ENCODE data around the gene ABCC1. TPM values are rescaled to one million over a fixed set of nuclear protein-coding genes. Genes with fewer than 3 reads are reported as not detected.

The ABCC1 gene
- polyA plus RNA-seq, 1 of the 3 experiments (the other 2 are of a cell fraction), result 23.7 TPM

DNA sequence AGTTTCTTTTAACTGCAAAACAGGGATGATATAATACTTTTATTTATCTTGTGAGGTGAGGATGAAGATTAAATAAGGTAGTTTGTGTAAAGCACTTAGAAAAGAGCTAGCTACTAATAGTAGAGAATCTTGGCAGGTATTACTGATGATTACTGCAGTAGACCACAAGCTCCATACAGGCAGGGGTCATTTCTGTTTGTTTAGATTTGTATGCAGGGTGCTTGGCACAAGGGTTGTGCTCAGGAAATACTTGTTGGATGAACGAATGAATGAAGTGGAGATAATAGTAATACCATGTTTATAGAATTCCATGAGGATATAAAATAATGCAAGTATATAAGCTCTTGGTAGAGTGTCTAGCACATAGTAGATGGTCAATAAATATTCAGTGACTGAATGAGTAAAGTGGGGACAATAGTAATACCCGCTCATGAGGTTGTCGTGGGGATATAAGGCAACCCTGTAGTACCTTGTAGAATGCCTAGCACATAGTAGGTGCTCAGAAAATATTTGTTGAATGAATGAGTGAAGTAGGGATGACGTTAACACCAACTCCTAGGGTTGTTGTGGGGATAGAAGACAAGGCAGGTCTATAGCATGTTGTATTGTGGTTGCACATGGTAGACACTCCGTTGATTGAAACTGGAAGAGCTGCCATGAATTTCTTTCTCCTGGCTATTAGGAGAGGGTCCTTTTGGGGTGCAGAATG, 83.0 kb downstream of the ABCC1 start:
- Histone ChIP-seq H2AFZ (ENCODE audit: low read depth) (no peak overlapping the region), H3K27me3 (ENCODE audit: insufficient read depth) (no peaks in the 10 kb centered on the region), H3K4me1 (ENCODE audit: control insufficient read depth in 1 of 2, insufficient read depth in 2 of 2, low read depth in 1 of 2, low read length in 1 of 2) (no peaks in the 10 kb centered on the region), H3F3A (replicated peaks; ENCODE audit: insufficient read depth) (no peaks in the 10 kb centered on the region), H3K4me2 (no peak overlapping the region), H3K79me2 (ENCODE audit: insufficient read depth) (peaks cover 13% of the 10 kb centered on the region; the same call in 1 of the 2 replicates), H3K9me3 (no peaks in the 10 kb centered on the region), H3K4me3 (ENCODE audit: low read depth in 2 of 2, low read length in 1 of 2) (no peak overlapping the region), H3K27ac (ENCODE audit: low read depth in 2 of 2, low read length in 1 of 2) (no peak overlapping the region), H3K9ac (no peak overlapping the region), H3K36me3 (replicated peaks in 1 of 2; ENCODE audit: control insufficient read depth in 1 of 2, insufficient read depth in 2 of 2, low read length in 1 of 2) (peaks cover 16 to 37% of the 10 kb centered on the region in 2 experiments), H4K20me1 (ENCODE audit: insufficient read depth) (no peaks in the 10 kb centered on the region), H3K9me2 (no peaks in the 10 kb centered on the region)
- DNase-seq, result no peak
- TF ChIP-seq NFIC (IDR thresholded peaks at IDR 0.05; ENCODE audit: borderline replicate concordance), result no peak
- no peak for TF ChIP-seq FOXM1 (IDR thresholded peaks at IDR 0.05; ENCODE audit: low read depth)
- no peak for TF ChIP-seq USF2 (IDR thresholded peaks at IDR 0.05; ENCODE audit: borderline replicate concordance, low read depth, low read length)
- no peak for TF ChIP-seq MXI1 (IDR thresholded peaks at IDR 0.05; ENCODE audit: low read depth, low read length)
- no peak for TF ChIP-seq NRF1 (IDR thresholded peaks at IDR 0.05; ENCODE audit: low read depth, low read length)
- POLR2A ChIA-PET, result interaction anchor here (0.6 kb wide), 1 partner anchor 13 kb away, joined by 3 read pairs; no protein-coding TSS in a partner anchor
- CTCF ChIA-PET, result no interaction called here
- WGBS (ENCODE audit: low lambda C conversion rate), result 93% methylated on average over 5 of the region's 5 CpGs

- ChIA-PET POLR2A (interaction anchor here (0.7 kb wide), 1 partner anchor 18 kb away, joined by 7 read pairs; no protein-coding TSS in a partner anchor), CTCF (interaction anchor here (0.8 to 1.1 kb wide), 2 partner anchors 50 to 158 kb away, joined by 3 read pairs; no protein-coding TSS in a partner anchor)
- TF ChIP-seq RXRA (IDR thresholded peaks at IDR 0.05; ENCODE audit: borderline replicate concordance, low read depth) (no peak), GATA2 (CRISPR knock-in tag; IDR thresholded peaks at IDR 0.05) (no peak), EZH2phosphoT487 (IDR thresholded peaks at IDR 0.05; ENCODE audit: borderline replicate concordance, low read depth) (no peak), JUND (IDR thresholded peaks at IDR 0.05) (no peak), TEAD4 (IDR thresholded peaks at IDR 0.05; ENCODE audit: borderline replicate concordance, insufficient read depth) (no peak), SMC3 (IDR thresholded peaks at IDR 0.05; ENCODE audit: low read depth, low read length) (no peak), MEF2A (IDR thresholded peaks at IDR 0.05; ENCODE audit: borderline replicate concordance, low read depth) (no peak), CTCF (IDR thresholded peaks at IDR 0.05) (no peak), FOXJ3 (CRISPR knock-in tag; IDR thresholded peaks at IDR 0.05) (no peak), GABPA (IDR thresholded peaks at IDR 0.05; ENCODE audit: low read depth) (no peak), EP300 (IDR thresholded peaks at IDR 0.05; ENCODE audit: borderline replicate concordance in 1 of 2, low read depth in 1 of 2, low read length in 1 of 2) (no peak), IRF3 (IDR thresholded peaks at IDR 0.05; ENCODE audit: low read depth, low read length) (no peak), TCF12 (IDR thresholded peaks at IDR 0.05) (no peak), USF2 (IDR thresholded peaks at IDR 0.05; ENCODE audit: borderline replicate concordance, low read depth, low read length) (no peak), RCOR1 (IDR thresholded peaks at IDR 0.05; ENCODE audit: low read length) (no peak), TAF1 (IDR thresholded peaks at IDR 0.05; ENCODE audit: borderline replicate concordance, low read depth, low read length) (no peak), POLR2AphosphoS5 (IDR thresholded peaks at IDR 0.05; ENCODE audit: low read depth, low read length) (no peak)
- TF ChIP-seq, protein P1, sequence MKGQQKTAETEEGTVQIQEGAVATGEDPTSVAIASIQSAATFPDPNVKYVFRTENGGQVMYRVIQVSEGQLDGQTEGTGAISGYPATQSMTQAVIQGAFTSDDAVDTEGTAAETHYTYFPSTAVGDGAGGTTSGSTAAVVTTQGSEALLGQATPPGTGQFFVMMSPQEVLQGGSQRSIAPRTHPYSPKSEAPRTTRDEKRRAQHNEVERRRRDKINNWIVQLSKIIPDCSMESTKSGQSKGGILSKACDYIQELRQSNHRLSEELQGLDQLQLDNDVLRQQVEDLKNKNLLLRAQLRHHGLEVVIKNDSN (IDR thresholded peaks at IDR 0.05; ENCODE audit: borderline replicate concordance, low read depth), result no peak
- Histone ChIP-seq H3F3A (replicated peaks; ENCODE audit: insufficient read depth) (no peaks in the 10 kb centered on the region), H3K36me3 (replicated peaks in 1 of 2; ENCODE audit: control insufficient read depth in 1 of 2, insufficient read depth in 2 of 2, low read length in 1 of 2) (peaks cover 19 to 39% of the 10 kb centered on the region in 2 experiments), H3K79me2 (ENCODE audit: insufficient read depth) (peaks cover 4% of the 10 kb centered on the region; the same call in 1 of the 2 replicates), H3K27ac (ENCODE audit: low read depth in 2 of 2, low read length in 1 of 2) (no peak overlapping the region), H3K27me3 (ENCODE audit: insufficient read depth) (no peaks in the 10 kb centered on the region), H3K9me3 (no peaks in the 10 kb centered on the region), H3K9ac (no peak overlapping the region), H3K4me3 (ENCODE audit: low read depth in 2 of 2, low read length in 1 of 2) (no peak overlapping the region), H2AFZ (ENCODE audit: low read depth) (no peak overlapping the region), H3K4me1 (ENCODE audit: control insufficient read depth in 1 of 2, insufficient read depth in 2 of 2, low read depth in 1 of 2, low read length in 1 of 2) (no peaks in the 10 kb centered on the region), H4K20me1 (ENCODE audit: insufficient read depth) (no peaks in the 10 kb centered on the region), H3K9me2 (no peaks in the 10 kb centered on the region), H3K4me2 (no peak overlapping the region)
- 75% methylated on average over 9 of the region's 9 CpGs for WGBS (ENCODE audit: low lambda C conversion rate)
- DNase-seq, result no peak
Measured at GRCh38 chr16:16033208-16033717, 83.8 kb downstream of the ABCC1 start.

Measured in SK-N-SH (cell line).